ENCODE data around the gene NELL1.
"Not testable (repeated sequence)": the region's sequence is repeated elsewhere in the genome, so short reads cannot be mapped to it uniquely, and the experiment has no call there.

The NELL1 gene

DNA sequence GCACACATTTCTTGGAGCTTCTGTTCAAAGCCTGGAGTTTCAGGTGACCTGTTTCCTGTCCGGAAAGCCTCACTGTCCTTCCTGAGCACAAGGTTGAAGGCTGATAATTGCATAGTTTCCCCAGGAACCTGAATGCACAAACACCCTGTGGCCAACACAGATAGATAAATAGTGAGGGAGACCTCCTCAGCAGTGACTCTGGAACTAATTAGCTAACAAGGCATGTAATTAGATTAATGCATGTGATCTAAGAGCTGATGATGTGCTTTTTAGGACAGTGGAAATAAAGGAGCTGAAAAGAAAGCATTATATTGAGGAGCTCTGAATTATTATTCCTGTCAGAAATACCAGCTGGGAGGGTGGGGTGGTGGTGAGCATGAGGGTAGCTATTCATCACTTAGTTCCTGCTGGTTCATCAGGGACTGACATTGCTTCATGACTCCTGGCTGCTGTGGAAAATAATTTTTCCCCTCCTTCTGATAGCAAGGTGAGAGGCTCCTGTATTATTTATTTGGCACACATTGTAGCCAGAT is 101.1 kb downstream of the NELL1 start:
- DNase-seq (ENCODE audit: low spot score) = no peak

DNA sequence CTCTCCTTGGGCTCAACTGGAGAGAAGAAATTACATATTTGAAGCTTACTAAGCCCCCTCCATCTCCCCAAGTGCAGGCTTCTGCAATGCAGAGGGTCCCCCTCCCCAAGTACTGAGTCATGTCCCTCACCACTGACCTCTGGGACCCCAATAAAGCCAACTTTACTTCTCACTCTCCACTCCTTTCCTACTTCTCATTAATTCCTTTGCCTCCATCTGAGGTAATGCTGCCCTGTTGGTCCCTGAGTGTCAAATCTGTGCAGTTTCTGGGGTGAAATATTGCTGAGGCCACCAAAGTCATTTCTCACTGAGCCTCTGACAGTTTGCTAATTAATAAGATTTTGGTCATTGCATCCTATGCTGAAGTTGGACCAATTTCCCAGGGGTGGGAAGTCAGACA is 101.6 kb downstream of the NELL1 start:
- no peak for DNase-seq (ENCODE audit: low spot score)

DNA sequence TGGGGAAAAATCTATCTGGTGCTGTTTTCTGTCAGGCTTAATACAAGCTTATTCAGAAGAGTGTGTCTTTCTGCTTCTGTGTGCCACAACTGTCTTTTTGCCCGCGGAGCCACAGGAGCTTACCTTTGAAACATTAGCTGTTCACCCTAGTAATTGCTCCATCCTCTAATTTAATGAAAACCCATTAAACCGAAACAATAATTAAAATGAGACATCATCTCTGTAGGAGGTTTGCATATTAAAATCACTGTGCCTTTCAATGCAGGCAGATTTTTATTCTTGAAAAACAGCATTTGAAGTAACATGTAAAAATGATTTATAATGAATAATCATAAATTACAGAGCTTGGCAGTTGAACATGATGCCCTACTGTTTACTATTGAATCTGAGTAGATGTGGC is 102.3 kb downstream of the NELL1 start:
- DNase-seq (ENCODE audit: low spot score) = no peak

DNA sequence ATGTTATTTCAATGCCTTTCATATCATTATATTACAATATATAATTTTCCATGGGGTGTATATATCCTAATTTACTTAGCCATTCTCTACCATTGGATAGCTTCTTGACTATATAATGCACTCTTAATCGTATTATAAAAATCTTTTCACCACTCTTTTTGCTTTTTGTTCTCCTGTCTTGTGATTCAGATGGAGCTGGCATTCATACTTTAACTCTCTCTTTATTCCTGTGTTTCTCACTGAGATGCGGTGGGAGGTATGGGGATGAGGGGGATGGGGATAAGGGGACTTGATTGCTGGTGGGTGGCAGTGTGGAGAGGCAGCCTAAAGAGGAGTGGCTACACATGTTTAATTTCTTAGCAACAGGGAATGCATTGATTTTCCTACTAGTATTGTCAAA is 105.9 kb downstream of the NELL1 start:
- DNase-seq (ENCODE audit: low spot score) = no peak

DNA sequence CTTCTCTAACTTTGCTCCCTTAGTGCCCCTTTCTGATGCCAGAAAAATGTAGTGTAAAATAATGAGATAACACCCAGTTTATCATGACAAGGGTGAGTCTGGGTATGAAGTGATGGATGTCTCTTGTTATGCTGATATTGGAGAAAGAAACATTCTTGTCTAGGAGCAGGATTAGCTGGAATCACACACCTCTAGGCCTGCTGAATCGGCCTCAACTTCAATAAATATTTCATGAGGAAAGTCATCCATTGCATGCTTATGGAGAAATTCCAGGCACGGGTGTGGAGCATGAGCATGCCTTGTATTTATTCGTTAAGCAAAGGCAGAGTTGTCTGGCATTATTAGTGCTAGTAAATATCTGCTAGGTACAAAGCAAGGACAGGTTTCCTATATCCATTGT is 113.4 kb downstream of the NELL1 start:
- no peak for DNase-seq (ENCODE audit: low spot score)

DNA sequence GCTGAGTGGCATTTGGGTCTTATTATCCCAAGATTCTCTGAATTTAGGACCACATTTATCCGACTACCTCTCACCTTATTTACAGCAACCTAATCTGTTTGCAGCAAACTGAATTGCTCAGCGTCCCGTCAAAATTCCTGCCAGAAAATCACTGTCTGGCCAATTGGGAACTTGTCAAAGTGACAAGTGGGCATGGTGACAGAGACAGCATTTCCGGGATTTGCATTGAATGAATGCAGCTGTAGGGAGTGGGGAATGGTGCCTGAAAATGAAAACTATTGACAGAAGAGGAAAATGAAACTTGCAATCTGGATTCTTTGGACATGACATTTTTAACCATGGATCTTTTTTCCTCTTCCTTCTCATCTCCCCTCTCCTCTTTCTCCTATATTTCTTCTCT is 113.8 kb downstream of the NELL1 start:
- no peak for DNase-seq (ENCODE audit: low spot score)

DNA sequence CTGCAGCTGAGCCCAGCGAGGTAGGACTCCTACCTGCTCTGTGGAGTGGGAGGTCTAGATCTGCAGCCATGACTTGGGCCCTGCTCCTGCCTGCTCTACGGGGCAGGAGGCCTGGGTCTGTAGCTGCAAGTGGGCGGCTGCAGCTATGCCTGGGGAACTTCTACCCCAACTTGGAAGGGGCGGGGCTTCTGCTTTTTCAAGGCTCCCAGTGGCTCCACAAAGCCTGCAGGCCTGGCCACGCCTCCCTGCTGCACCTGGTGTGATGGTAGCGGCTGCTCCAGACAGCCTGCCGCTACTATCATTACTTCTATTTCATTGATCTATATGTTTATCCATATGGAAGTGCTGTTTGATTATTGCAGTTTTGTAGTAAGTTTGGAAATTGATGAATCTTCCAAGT is 121.2 kb downstream of the NELL1 start:
- DNase-seq (ENCODE audit: low spot score) = no peak

DNA sequence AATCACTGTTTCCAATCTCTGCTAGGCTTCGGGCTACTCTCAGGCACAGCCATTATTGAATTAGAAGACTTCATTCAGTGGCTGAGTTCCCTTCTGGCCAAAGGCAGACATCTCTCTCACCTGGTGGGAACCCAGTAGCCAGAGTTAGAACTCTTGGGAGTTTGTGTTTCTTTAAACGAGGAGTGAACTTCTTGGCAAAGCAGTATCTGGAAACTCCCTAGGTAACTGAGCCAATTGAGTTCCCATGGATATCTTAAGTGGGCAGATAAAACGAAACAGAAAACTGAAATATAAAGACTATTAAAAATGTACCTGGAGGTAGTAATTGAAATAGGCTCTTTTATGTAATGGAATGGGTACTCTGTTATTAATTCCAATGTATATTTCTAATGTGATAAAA is 125.6 kb downstream of the NELL1 start:
- DNase-seq (ENCODE audit: low spot score) = no peak

DNA sequence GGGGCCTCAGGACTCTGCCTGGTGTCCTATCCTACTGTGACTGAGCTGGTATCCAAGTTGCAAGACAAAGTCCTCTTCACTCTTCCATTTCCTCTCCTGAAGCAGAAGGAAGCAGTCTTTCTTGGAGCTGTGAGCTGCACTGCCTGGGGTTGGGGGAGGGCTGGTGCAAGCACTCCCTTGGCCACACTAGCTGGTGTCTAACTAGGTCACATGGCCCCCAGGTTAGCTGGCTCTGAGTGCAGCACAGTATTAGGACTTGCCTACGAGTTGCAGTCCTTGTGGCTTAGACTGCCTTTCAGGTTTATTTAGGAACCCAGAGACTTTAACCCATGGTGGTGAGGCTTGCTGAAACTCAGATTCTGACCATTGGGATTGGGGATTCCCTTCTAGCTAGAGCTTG is 138.9 kb downstream of the NELL1 start:
- no peak for DNase-seq (ENCODE audit: low spot score)

DNA sequence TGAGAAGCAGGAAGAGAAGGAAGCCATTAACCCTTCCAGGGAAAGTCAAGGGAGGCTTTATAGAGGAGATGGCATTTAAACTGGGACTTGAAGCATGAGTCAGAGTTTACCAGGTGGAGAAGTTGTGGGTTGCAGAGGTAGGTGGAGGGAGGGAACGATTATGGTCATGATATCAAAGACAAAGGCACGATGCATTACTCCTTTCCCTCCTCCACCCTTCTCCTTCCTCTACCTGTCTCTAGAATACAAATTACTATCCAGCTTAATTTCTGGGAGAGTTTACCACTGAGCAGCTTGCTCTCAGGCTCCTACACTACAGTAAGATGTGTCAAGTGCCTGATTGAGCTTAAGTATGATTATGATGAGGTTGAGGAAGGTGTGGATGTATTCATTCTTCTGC is 151.7 kb downstream of the NELL1 start:
- DNase-seq (ENCODE audit: low spot score) = peak; percentile 75

DNA sequence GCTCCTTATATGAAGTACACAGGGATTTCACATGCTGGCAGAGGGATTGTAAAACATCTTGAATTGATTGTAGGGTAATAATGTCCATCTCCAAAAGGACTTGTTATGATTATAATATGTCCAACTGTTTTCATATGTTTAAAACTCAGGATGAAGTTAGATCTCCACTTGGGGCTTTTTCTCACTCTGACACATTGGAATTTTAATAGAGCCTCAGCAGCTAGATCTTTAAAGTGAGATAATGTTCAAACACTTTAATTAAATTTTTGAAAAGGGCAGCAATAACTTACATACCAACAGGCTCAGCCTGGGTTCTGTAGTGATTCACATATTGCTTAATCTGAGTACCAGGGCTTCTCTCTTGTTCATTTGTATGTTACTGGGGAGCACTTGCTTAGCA is 152.1 kb downstream of the NELL1 start:
- DNase-seq (ENCODE audit: low spot score) = no peak

DNA sequence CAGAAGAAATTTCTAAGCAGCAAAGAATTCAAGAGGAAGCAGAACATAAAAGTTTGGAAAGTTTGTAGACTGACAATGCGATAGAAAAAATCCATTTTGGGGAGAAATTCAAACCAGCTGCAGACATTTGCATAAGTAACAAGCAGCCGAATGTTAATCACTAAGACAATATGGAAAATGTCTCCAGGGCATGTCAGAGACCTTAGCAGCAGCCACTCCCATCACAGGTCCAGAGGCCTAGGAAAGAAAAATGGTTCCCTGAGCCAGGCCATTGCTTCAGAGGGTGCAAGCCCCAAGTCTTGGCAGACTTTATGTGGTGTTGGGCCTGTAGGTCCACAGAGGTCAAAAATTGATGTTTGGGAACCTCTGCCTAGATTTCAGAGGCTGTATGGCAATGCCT is 155.4 kb downstream of the NELL1 start:
- DNase-seq (ENCODE audit: low spot score) = no peak

DNA sequence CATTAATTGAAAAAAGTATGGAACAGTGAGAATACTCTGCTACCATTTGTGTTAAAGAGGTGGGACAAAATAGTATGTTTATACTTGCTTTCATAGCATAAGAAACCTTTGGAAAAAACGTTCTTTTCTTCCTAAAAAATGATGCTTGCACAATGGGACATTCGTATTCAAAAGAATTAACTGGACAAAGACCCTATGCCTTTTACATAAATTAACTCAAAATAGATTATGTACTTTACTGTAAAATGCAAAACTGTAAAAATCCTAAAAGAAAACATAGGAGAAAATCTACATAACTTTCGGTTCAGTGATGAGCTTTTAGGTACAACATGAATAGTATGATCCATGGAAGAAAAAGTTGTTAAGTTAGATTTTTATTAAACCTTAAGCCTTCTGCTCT is 166.2 kb downstream of the NELL1 start:
- DNase-seq (ENCODE audit: low spot score) = no peak

DNA sequence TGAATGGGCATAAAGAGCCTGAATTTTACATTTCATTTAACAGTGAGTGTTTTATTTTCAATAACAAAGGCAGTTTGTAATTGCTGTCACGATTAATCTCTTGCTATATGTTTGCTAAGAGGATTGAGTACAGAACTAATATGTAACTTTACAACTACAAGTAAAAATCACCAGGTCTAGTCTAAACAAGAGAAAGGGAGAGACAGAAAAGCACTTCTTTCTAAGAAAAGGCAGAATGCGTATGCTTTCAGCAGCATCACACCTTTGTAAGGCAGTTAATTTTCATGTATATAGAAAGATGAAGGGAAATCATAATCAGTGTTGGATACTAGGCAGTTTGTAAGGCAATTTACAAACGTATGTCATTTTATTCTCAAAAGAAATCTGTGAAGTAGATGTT is 169.8 kb downstream of the NELL1 start:
- no peak for DNase-seq (ENCODE audit: low spot score)

DNA sequence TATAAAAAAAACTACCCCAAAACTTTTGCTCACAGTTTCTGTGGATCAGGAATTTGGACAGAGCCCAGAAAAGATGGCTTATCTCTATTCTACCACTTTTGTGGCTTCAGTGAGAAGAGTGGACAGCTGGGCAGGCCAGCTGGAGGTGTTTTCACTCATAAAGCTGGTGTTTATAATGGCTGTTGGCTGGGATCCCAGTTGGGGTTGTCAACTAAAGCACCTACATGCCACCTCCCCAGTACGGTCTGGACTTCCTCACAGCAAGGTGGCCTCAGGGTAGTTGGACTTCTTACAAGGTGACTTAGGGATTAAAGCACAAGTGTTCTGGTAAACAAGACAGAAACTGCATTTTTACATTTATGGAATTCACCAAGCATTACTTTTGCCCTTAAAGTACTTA is 171.0 kb downstream of the NELL1 start:
- DNase-seq (ENCODE audit: low spot score) = no peak

DNA sequence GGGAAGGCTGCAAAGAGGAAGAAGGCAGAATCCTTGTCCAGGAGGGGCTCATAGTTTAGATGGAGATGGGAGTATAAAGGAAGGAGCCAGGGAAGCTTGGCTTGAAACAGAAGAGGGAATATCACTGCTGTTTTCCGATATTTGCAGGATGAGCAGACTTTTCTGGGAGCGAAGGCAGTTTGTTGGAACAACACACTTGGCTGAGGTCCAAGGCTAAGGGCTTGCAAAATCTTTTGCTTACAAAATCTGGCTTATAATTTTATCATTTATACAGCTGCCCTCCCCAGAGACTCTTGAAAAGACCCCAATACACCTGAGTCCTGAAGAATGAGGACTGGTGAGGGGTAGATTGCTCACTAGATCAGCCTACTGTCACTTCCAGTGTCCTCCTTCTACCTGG is 174.8 kb downstream of the NELL1 start:
- no peak for DNase-seq (ENCODE audit: low spot score)

DNA sequence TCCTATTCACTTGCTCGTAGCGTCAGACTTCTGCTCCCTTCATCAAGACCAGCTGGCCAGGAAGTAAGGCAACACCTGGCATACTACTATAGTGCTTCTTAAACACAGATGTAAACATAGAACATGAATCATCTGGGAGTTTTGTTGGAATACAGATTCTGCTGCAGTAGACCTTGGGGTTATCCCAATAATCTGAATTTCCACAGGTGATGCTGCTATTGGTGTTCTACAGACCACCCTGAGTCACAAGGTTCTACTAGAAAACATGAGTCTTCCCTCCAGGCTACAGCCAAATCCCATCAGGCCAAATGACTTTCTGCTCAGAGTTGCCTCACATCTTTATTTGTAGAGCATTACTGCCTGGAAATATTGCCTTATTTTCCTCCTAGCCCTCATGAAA is 175.2 kb downstream of the NELL1 start:
- DNase-seq (ENCODE audit: low spot score) = no peak

DNA sequence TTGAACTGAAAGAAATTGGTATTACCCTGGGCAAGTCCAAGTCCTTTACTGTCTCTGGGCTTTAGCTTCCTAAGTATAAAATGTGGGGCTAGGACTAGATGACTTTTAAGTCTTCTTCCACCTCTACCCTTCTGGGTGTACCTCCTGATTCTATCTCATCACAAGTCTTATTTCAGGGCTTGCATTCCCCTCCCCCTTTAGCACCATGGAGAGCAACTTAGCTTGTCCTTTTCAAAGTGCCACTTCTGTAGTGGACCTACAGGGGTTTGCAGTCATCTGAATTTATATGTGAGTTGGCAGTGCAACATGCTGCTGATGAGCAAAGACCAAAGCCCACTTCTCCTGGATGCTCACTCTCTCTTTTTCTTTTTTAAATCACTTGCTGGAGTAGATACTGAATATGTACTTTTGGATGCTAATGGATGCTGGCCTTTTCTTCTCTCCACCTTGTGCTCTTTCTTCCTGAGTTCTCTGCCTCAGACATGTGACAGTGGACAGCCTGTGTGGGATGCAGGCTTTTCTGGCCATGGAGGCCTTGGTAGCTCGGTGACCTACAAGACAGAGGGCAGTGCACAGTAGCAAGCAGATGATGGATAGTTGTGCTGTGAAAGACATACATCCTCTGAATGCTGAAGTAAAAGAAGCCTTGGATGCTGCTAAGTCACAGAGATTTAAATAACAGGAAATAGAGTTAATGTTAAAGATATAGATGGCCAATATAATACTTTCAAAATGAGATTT is 185.0 kb downstream of the NELL1 start:
- no peak for DNase-seq (ENCODE audit: low spot score)

DNA sequence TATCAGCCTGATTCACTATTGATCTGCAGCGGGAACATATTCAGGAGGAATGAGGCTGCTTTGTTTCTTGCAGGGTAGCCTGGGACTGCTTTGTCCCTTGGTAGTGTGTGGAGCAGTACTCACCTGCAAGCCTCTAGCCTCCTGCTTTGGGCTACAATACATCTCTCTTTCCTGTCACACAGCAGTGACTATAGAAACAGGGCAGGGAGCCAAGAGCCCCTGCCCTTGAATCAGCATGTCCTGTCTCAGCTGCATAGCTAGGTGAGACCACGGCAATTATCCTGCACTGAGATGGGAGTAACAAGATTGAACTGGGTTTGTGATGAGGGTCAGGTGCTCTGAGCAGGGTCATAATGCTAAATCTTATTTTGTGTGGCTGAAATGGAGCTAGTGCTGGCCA is 191.9 kb downstream of the NELL1 start:
- DNase-seq (ENCODE audit: low spot score) = no peak

DNA sequence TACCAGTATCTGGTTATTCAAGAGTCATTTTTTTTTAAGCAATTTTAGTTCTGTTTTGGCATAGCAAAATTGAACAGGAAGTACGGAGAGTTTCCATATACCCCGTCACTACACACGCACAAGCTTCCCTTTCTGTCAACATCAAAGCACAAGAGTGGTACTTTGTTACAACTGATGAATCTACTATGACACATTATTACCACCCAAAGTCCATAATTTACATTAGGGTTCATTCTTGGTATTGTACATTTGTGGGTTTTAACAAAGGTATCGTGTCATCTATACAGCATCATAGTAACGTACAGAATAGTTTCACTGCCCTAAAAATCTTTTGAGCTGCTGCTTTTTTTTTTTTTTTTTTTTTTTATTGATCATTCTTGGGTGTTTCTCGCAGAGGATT is 192.9 kb downstream of the NELL1 start:
- not testable (repeated sequence) for DNase-seq (ENCODE audit: low spot score)

DNA sequence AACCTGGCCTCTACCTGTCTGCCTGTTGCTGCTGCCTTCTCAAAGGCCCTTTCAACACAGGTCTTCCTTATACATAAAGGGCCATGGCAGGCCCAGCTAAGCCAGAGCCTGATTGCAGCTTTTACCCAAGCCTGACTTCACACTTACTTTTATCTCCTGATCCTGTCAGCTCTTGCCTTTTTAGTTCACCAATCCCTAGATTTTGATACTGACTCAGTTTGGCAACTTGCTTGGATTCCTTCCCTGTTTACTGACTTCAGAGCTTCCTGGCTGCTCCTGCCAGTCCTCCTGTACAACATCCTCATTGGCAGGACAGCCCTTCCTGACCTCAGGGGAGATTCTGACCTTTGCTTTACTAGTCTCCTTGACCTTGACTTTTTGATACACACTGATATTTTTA is 195.2 kb downstream of the NELL1 start:
- no peak for DNase-seq (ENCODE audit: low spot score)

DNA sequence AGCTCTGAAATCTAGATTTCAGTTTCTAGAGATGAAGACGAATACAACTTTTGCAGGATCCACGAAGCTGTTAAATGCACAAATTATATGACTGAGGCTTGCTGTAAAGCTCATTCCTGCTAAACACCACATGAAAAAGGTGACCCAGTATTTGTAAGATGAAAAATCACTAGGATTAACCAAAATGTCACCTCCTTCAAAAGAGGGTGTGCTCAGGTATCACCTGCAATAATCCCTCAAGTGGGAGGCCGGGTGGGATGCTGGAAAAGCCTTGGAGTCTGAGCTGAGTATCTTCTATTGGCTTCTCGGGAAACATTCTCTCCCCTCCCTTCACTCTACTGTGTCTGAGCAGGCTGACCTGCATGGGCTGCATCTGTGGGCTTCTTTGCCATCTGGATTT is 195.8 kb downstream of the NELL1 start:
- DNase-seq (ENCODE audit: low spot score) = no peak

DNA sequence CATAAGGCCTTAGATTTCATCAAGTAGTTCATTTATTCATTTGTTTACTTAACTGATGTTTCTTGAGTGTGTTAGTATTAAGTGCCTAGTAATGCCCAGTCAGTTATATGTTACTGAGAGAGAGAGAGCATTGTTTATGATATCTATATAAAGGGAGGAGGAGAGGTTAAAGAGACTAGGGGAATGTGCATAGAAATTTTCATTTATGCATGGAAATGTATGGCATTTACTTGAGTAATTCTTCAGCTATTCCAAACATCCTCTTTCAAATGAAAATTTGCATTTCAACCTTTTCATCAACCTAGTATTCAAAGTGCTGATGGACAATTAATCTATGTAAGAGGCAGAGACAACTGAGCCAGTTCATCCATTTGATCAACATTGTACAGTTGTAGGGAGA is 199.7 kb downstream of the NELL1 start:
- DNase-seq (ENCODE audit: low spot score) = no peak

DNA sequence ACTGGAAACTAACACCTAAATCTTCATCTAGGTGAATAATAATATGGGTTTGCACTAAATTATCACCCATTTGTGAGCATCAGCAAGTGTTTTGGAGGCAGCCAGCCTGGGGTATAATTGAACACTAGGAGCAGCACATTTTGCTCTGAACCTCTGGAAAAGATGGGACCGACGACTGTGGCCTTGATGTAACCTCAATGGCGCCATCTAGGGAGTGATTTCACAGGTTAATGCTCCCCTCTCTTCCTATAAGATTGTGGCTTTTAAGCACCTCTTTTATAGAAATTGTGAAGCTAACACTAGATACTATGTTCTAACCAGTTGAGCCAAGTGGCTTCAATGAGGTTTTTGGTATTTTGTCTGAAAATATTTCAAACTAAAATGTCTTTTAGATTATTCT is 203.7 kb downstream of the NELL1 start:
- no peak for DNase-seq (ENCODE audit: low spot score)

Measured in putamen (tissue), 1 donor.